ENCODE data around the gene CAMK4.

GRCh38 chr5:111295649-111296048, 71.5 kb downstream of the CAMK4 start:
- TF ChIP-seq POLR2A (IDR thresholded peaks at IDR 0.05; ENCODE audit: low read depth, low read length) (no peak), POLR2AphosphoS5 (IDR thresholded peaks at IDR 0.05; ENCODE audit: low read depth, low read length) (no peak)

All from GM12891 (cell line).